HepG2 (cell line): ENCODE measurements around the gene HS3ST5. TPM values are rescaled to one million over a fixed set of nuclear protein-coding genes. Genes with fewer than 3 reads are reported as not detected.

Experiments
- HNF1A ChIP-seq, 2 experiments: sonication (generic) in 1 of 2; formaldehyde crosslinking in 1 of 2; IDR thresholded peaks; 2 replicates each; pipeline versions ENCODE4 v1.4.0 to v1.6.1; 2016 to 2020; ENCODE audit warnings: borderline replicate concordance in 1 of 2, low read depth in 1 of 2, mild to moderate bottlenecking in 1 of 2, missing genetic modification reagents in 1 of 2
- MEIS2 ChIP-seq: sonication (generic); formaldehyde crosslinking; IDR thresholded peaks from 2 replicates; pipeline ENCODE4 v1.9.0; 2021; ENCODE audit warnings: mild to moderate bottlenecking, missing genetic modification reagents
- NR3C1 ChIP-seq: sonication (generic); formaldehyde crosslinking; IDR thresholded peaks from 2 replicates; pipeline ENCODE4 v1.4.0; 2020; ENCODE audit warnings: missing genetic modification reagents
- PBX2 ChIP-seq: IDR thresholded peaks from 2 replicates; pipeline ENCODE4 v1.6.1; 2016; ENCODE audit warnings: control low read depth
- RBM22 ChIP-seq: fragments of 200-400 bp; formaldehyde crosslinking; optimal IDR thresholded peaks from 2 replicates; pipeline ENCODE3; 2017; ENCODE audit warnings: mild to moderate bottlenecking, low read length, moderate library complexity
- RNF219 ChIP-seq: sonication (generic); formaldehyde crosslinking; IDR thresholded peaks from 2 replicates; pipeline ENCODE4 v1.5.0; 2020; ENCODE audit warnings: mild to moderate bottlenecking, missing genetic modification reagents
- SMAD3 ChIP-seq: sonication (generic); formaldehyde crosslinking; IDR thresholded peaks from 2 replicates; pipeline ENCODE4 v1.4.0; 2020; ENCODE audit warnings: missing genetic modification reagents
- TGIF2 ChIP-seq: IDR thresholded peaks from 2 replicates; pipeline ENCODE4 v1.6.1; 2016; ENCODE audit warnings: control low read depth, missing compliant biosample characterization
- THRA ChIP-seq: sonication (generic); formaldehyde crosslinking; IDR thresholded peaks from 2 replicates; pipeline ENCODE4 v1.4.0; 2020; ENCODE audit warnings: missing genetic modification reagents, borderline replicate concordance
- ZNF225 ChIP-seq: sonication (generic); formaldehyde crosslinking; IDR thresholded peaks from 2 replicates; pipeline ENCODE4 v1.4.0; 2020; ENCODE audit warnings: mild to moderate bottlenecking, missing genetic modification reagents
- ZNF230 ChIP-seq: sonication (generic); formaldehyde crosslinking; IDR thresholded peaks from 2 replicates; pipeline ENCODE4 v1.4.0; 2020; ENCODE audit warnings: mild to moderate bottlenecking, missing genetic modification reagents
- ZNF263 ChIP-seq: sonication (generic); formaldehyde crosslinking; IDR thresholded peaks from 2 replicates; pipeline ENCODE4 v1.4.0; 2020; ENCODE audit warnings: missing genetic modification reagents
- ZNF280B ChIP-seq: sonication (generic); formaldehyde crosslinking; IDR thresholded peaks from 2 replicates; pipeline ENCODE4 v1.5.0; 2020; ENCODE audit warnings: missing genetic modification reagents, mild to moderate bottlenecking, borderline replicate concordance
- ZNF530 ChIP-seq: sonication (generic); formaldehyde crosslinking; IDR thresholded peaks from 2 replicates; pipeline ENCODE4 v1.5.0; 2020; ENCODE audit warnings: low read depth, mild to moderate bottlenecking, missing genetic modification reagents
- ZNF780A ChIP-seq: sonication (generic); formaldehyde crosslinking; IDR thresholded peaks from 2 replicates; pipeline ENCODE4 v1.8.0; 2022; ENCODE audit warnings: mild to moderate bottlenecking, missing genetic modification reagents, moderate library complexity
- ZNF792 ChIP-seq: IDR thresholded peaks from 2 replicates; pipeline ENCODE4 v1.6.1; 2016
- polyA plus RNA-seq, 8 experiments: library from polyadenylated mRNA; depleted of rRNA in 3 of 8; stranded (reverse) in 7 of 8; unstranded in 1 of 8; fragments of >200 nt; fragmentation: Illumina TruSeq in 4 of 8; extraction: Trizol in 4 of 8; gene quantifications; 2 replicates each; pipeline versions ENCODE4 v1.2.1 to v1.2.3, GENCODE V29; 2011 to 2016; ENCODE audit warnings: low read depth in 4 of 8, missing spikeins in 1 of 8, mixed read lengths in 1 of 8; ENCODE audit not compliant: insufficient read depth in 1 of 8
- total RNA-seq, 5 experiments: library from RNA; depleted of rRNA; stranded (reverse); fragments of >200 nt; fragmentation: Illumina TruSeq; extraction: Trizol; gene quantifications; 2 replicates each; pipeline ENCODE4 v1.2.3, GENCODE V29; 2016; ENCODE audit warnings: low read depth in 1 of 5

The HS3ST5 gene
- total and polyA plus RNA-seq, 2 of the 13 experiments (the other 11 are each of a cell fraction or from before 2014, with no cell fraction given) = 1.1 to 1.6 TPM

GRCh38 chr6:114342826-114343781 is at the start of gene HS3ST5 (continued):
- no peak; the same call in 1 of the 2 replicates for TF ChIP-seq THRA (CRISPR knock-in tag)
- no peak for TF ChIP-seq RBM22
- TF ChIP-seq SMAD3 (CRISPR knock-in tag) = no peak
- no peak for TF ChIP-seq PBX2 (CRISPR knock-in tag)
- peak; percentile 63; the same call in 1 of the 2 replicates for TF ChIP-seq ZNF780A
- 0 out of 2 replicates have a peak, but pooled peaks have one; percentile 28 for TF ChIP-seq ZNF225 (CRISPR knock-in tag)
- no peak for TF ChIP-seq HNF1A (IDR thresholded peaks at IDR 0.05; ENCODE audit: low read depth)
- 0 out of 2 replicates have a peak, but pooled peaks have one; percentile 14 for TF ChIP-seq HNF1A (CRISPR knock-in tag; IDR thresholded peaks at IDR 0.05; ENCODE audit: borderline replicate concordance)
- TF ChIP-seq ZNF280B (CRISPR knock-in tag) = peak; percentile 63; the same call in 1 of the 2 replicates
- TF ChIP-seq NR3C1 (CRISPR knock-in tag) = no peak
- TF ChIP-seq RNF219 (CRISPR knock-in tag) = no peak
- no peak for TF ChIP-seq ZNF530 (CRISPR knock-in tag)
- peak; percentile 97 for TF ChIP-seq ZNF263 (CRISPR knock-in tag)
- no peak for TF ChIP-seq ZNF792
- no peak for TF ChIP-seq ZNF230 (CRISPR knock-in tag)
- 0 out of 2 replicates have a peak, but pooled peaks have one; percentile 40 for TF ChIP-seq MEIS2 (CRISPR knock-in tag)
- TF ChIP-seq TGIF2 (CRISPR knock-in tag) = no peak
